ENCODE data around the gene HAUS6.
"Not testable (repeated sequence)": the region's sequence is repeated elsewhere in the genome, so short reads cannot be mapped to it uniquely, and the experiment has no call there.

Gene HAUS6

GRCh38 chr9:19102631-19103345 is at the start of gene HAUS6:
TSS of gene HAUS6 (minus strand) at chr9:19102904. CDS start at chr9:19102651, 253 bp downstream.
- DNase-seq, result peak; percentile 87 to 95 (median 92)

- not testable (repeated sequence) for DNase-seq
Measured at GRCh38 chr9:19152160-19152498, 49.4 kb upstream of the HAUS6 start.

GRCh38 chr9:19151425-19152159 is 48.9 kb upstream of the HAUS6 start:
- no peak for DNase-seq

GRCh38 chr9:19149230-19149629 is 46.5 kb upstream of the HAUS6 start:
- DNase-seq, result no peak

- no peak for DNase-seq
Measured at GRCh38 chr9:19148187-19148586, 45.5 kb upstream of the HAUS6 start.

- DNase-seq, result no peak
Measured at GRCh38 chr9:19146441-19147024, 43.8 kb upstream of the HAUS6 start.

- DNase-seq, result no peak
Measured at GRCh38 chr9:19145881-19146280, 43.2 kb upstream of the HAUS6 start.

- DNase-seq, result no peak
Measured at GRCh38 chr9:19140259-19140658, 37.6 kb upstream of the HAUS6 start.

- peak in 2 of 3 experiments; percentile 2 to 84 for DNase-seq
Measured at GRCh38 chr9:19138084-19138483, 35.4 kb upstream of the HAUS6 start.

- DNase-seq, result no peak
Measured at GRCh38 chr9:19137282-19137681, 34.6 kb upstream of the HAUS6 start.

GRCh38 chr9:19136129-19136528 is 33.4 kb upstream of the HAUS6 start:
- no peak for DNase-seq

GRCh38 chr9:19133549-19134345 is 31.0 kb upstream of the HAUS6 start:
- DNase-seq, result no peak

GRCh38 chr9:19130436-19130835 is 27.7 kb upstream of the HAUS6 start:
- peak in 1 of 3 experiments; percentile 13 for DNase-seq

- no peak for DNase-seq
Measured at GRCh38 chr9:19127871-19128500, 25.3 kb upstream of the HAUS6 start.

GRCh38 chr9:19124430-19124793 is 21.7 kb upstream of the HAUS6 start:
- DNase-seq, result no peak

GRCh38 chr9:19122490-19123042 is 19.9 kb upstream of the HAUS6 start:
- DNase-seq, result no peak

- DNase-seq, result no peak
Measured at GRCh38 chr9:19120877-19121276, 18.2 kb upstream of the HAUS6 start.

GRCh38 chr9:19119801-19120440 is 17.2 kb upstream of the HAUS6 start:
- no peak for DNase-seq

- no peak for DNase-seq
Measured at GRCh38 chr9:19119246-19119645, 16.5 kb upstream of the HAUS6 start.

- DNase-seq, result no peak
Measured at GRCh38 chr9:19117039-19117716, 14.5 kb upstream of the HAUS6 start.

GRCh38 chr9:19116107-19116790 is 13.5 kb upstream of the HAUS6 start:
- no peak for DNase-seq
